Cardiac fibroblast (primary cell): ENCODE measurements around the gene SP8.

Source experiments
- DNase-seq, 2 donors: peaks; one replicate each; pipeline versions ENCODE4 v3.0.0 to v3.0.0-alpha.2; 2010; ENCODE audit warnings: low read depth in 2 of 2
- H3K4me3 ChIP-seq, 2 donors: replicated peaks in 1 of 2; 1 replicate in 1 of 2; 2 replicates in 1 of 2; pipeline ENCODE4 v1.5.1; 2011; ENCODE audit warnings: low read depth in 2 of 2, low read length in 2 of 2, mild to moderate bottlenecking in 2 of 2, moderate library complexity in 1 of 2
- TF ChIP-seq, protein P1 (sequence below): IDR thresholded peaks from one replicate; pipeline ENCODE4 v1.5.1; 2011; ENCODE audit warnings: low read depth, mild to moderate bottlenecking, low read length, inconsistent platforms

The SP8 gene

DNA sequence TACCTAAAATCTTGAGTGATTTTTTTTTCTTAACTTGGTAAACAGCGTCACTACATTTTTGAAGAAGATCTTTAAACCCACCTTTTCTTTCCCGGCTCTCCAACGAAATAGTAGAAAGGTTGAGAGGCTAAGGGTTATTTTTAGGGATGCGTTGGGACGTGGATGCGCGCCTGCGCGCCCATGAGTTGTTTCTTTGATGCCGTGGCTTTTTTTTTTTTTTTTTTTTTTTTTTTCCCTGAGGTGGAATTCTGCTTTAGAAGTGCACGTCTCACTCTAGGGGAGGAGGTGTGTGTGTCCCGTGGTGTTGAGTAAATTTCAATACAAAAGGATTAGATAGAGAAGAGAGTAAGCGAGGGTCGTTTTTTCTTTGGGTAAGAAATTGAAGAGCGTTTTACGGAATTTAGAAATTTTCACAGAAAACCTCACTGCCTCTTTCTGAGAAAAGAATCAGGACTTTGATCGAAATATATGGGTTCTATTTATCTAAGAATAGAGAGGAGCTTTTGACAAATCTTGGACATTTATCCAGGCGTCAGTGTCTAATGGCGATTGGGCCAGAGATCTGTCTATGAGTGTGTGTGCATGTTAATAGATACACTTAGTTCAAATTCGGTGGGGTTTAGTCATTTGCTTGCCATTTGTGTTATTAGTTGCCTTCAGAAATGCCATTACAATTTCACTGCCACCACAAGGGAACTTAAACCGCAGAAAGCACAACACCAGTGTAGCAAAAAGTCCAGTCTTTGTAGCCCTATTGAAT, 1.2 kb upstream of the SP8 start:
- DNase-seq = no peak
- no peak overlapping the region for H3K4me3 ChIP-seq
- TF ChIP-seq, protein P1, sequence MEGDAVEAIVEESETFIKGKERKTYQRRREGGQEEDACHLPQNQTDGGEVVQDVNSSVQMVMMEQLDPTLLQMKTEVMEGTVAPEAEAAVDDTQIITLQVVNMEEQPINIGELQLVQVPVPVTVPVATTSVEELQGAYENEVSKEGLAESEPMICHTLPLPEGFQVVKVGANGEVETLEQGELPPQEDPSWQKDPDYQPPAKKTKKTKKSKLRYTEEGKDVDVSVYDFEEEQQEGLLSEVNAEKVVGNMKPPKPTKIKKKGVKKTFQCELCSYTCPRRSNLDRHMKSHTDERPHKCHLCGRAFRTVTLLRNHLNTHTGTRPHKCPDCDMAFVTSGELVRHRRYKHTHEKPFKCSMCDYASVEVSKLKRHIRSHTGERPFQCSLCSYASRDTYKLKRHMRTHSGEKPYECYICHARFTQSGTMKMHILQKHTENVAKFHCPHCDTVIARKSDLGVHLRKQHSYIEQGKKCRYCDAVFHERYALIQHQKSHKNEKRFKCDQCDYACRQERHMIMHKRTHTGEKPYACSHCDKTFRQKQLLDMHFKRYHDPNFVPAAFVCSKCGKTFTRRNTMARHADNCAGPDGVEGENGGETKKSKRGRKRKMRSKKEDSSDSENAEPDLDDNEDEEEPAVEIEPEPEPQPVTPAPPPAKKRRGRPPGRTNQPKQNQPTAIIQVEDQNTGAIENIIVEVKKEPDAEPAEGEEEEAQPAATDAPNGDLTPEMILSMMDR = no peak

DNA sequence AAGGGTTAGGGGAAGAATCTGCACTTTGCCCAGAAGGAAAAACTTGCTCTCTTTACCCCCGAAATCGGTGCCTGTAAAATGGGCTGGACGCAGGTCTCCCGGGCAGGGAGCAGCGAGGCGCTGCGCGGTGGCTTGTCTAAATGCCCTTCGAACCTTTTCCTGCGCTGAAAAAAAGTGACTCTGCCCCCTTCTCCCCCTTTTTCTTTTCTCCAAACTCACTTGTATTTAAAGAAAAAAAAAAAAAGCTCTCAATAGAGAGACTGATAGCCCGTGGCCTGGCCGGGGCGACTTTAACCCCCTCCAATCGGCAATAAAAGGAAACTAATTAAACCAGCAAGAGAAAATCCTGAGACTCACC, 286 bp downstream of the SP8 start:
- H3K4me3 ChIP-seq = no peak overlapping the region
- TF ChIP-seq, protein P1 = no peak
- no peak for DNase-seq

DNA sequence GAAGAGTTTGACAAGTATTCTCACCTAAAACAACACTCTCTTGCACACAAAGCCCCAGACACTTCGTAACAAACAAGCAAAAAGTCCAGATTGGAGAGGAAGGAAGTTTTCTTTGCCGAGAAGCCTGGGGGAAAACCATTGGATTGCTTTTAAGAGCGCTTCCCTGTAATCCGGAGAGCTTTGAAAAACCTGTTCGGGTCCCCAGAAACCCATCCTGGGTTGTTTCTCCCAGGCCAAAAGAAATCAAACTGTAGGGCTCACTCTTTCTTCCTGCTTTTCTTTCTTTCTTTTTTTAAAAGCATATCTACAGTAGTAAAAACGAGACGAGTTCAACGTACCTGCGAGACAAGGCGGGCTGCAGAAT, 655 bp downstream of the SP8 start:
- no peak overlapping the region for H3K4me3 ChIP-seq
- no peak for DNase-seq
- TF ChIP-seq, protein P1 = no peak

DNA sequence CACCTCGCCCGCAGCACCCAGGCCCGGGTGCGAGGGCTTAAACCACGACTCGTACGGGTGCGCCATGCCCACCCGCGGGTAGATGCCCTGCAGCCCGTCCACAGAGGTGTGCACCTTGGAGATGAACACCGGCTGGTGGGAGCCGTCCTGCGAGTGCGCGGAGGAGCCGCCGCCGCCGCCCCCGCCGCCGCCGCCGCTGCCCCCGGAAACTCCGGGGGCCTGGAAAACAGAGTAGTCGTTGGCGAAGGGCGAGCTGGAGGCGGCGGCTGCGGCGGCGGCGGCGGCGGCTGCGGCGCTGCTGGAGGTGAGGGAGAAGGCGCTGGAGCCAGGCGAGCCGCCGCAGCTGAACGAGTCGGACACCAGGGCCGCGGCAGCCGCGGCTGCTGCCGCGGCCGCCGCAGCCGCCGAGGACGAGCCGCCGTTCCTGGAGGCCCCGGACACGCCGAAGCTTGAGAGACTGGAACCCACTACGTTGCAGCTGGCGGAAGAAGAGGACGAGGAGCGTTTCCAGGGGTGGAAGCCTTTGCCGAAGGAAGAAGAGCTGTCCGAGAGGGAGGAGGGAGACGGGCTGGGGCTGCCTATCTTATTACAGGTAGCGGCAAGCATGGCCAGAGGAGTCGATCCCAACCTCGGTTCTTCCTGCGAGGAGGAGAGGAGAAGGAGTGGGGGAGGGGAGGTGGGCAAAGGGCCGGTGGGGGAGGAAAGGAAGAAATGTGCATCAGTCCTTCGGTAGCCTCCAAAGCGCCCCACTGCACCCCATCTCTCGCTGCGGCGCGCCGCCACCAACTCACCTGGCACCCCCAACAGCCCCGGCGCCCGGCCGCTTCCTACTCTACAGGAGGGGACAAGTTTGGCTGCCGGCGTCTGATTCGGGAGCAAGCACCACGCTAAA, 1.3 kb downstream of the SP8 start:
- DNase-seq = no peak
- TF ChIP-seq, protein P1 = no peak
- peak overlapping the region; percentile 17 to 21 for H3K4me3 ChIP-seq

DNA sequence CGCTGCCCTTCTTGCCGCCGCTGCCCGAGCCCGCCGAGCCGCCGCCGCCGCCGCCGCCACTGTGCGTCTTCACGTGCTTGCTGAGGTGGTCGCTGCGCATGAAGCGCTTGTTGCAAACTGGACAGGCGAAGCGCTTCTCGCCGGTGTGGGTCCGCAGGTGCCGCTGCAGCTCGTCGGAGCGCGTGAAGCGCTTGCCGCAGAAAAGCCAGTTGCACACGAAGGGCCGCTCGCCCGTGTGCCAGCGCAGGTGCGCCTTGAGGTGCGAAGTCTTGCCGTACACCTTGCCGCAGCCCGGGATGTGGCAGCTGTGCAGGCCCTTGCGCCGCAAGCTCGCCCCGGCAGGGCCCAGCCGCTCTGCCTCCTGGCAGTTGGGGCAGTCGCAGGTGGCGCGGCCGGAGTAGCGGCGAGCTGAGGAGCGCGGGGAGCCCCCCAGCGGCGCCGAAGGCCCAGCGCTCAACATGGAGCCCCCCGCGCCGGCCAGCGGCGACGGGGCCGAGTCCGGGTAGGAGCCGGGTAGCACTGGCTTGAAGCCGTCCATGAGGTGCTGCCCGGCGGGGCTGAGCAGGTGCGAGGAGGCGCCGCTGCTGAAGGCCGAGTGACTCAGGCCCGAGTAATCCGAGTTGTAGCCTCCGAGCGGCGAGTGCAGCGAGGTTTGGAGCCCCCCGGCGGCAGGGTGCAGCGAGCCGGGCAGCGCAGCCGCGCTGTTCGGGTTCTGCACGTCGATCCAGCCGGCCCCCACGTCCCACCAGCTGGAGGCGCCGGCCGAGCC, 2.1 kb downstream of the SP8 start:
- H3K4me3 ChIP-seq = no peak overlapping the region
- TF ChIP-seq, protein P1 = no peak
- DNase-seq = no peak

DNA sequence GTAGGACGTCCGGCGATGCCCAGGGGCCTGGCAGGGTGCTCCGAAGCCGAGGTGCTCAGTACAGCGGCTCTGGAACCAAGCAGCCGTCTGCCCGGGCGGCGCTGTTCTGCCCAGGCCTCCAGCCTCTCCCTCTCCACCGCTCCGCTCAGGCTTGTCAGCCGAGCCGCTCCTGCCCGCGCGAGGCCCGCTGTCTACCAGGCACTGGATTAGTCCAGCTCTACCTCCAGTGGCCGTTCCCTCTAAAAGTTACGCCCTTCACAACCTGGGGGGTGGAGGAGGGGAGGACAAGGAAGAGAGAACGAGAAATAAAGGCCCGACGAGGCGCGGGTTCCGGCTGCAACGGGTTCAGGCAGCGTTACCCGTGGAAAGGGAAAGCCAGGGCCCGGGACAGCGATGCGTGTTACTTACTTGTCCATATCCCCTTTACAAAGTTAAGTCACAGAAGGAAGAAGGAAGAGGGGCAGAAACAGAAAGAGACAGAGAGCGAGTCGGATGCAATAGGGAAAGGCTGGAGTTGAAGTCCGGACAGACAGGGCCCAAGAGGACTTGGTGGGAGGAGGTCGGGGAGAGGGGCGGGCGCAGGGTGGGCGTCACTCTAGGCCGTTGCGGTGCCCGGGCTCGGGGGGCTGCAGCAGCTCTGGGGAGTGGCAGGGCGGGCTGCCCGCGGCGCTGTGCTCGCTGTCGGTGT, 2.8 kb downstream of the SP8 start:
- DNase-seq = peak in 1 of 2 donors; percentile 17
- TF ChIP-seq, protein P1 = no peak
- no peak overlapping the region for H3K4me3 ChIP-seq
